Head of caudate nucleus (tissue), 42 donors: Measurements from ENCODE around the gene FUT1.

ENCODE experiments used
- DNase-seq, 42 donors: peaks; one replicate each; pipeline versions ENCODE4 v3.0.0 to v3.0.0-alpha.2; 2020 to 2021; ENCODE audit warnings: mixed read lengths in 7 of 42
- intact Hi-C: fragments of 100-400 bp; cut with DNase I; formaldehyde crosslinking; loops from one replicate; pipeline ENCODE4 v1.15.0; 2022

FUT1 gene

GRCh38 chr19:48746738-48747575, 5.5 kb downstream of the FUT1 start, which contains the start of gene IZUMO1:
Gene IZUMO1, minus strand, starts transcription at chr19:48746909. Its CDS starts 1,050 bp downstream, at chr19:48745859.
- intact Hi-C loops, result no loop called here
- DNase-seq, result peak; percentile 65 to 92 (median 81)

GRCh38 chr19:48746110-48746509, 6.3 kb downstream of the FUT1 start:
- no peak for DNase-seq
- intact Hi-C loops, result no loop called here

- DNase-seq, result peak; percentile 57 to 93 (median 78)
- intact Hi-C loops, result no loop called here
Observed at GRCh38 chr19:48745208-48745995, 7.0 kb downstream of the FUT1 start.

GRCh38 chr19:48742096-48742495, 10.3 kb downstream of the FUT1 start:
- intact Hi-C loops, result no loop called here
- DNase-seq, result no peak

- DNase-seq, result peak in 1 of 42 donors; percentile 53
- intact Hi-C loops, result no loop called here
Observed at GRCh38 chr19:48741129-48741999, 11.1 kb downstream of the FUT1 start.

GRCh38 chr19:48740164-48740972, 12.1 kb downstream of the FUT1 start, which contains the start of gene RASIP1:
Gene RASIP1, minus strand, starts transcription at chr19:48740610. Its CDS starts 328 bp downstream, at chr19:48740282.
- intact Hi-C loops, result no loop called here
- no peak for DNase-seq

- DNase-seq, result no peak
- intact Hi-C loops, result no loop called here
Observed at GRCh38 chr19:48739404-48740163, 12.9 kb downstream of the FUT1 start.

GRCh38 chr19:48738557-48739403, 13.7 kb downstream of the FUT1 start:
- intact Hi-C loops, result no loop called here
- peak; percentile 66 to 94 (median 88) for DNase-seq

GRCh38 chr19:48737360-48737998, 15.0 kb downstream of the FUT1 start:
- intact Hi-C loops, result no loop called here
- DNase-seq, result no peak

- DNase-seq, result no peak
- intact Hi-C loops, result no loop called here
Observed at GRCh38 chr19:48735031-48735615, 17.3 kb downstream of the FUT1 start.

- no peak for DNase-seq
- intact Hi-C loops, result no loop called here
Observed at GRCh38 chr19:48734625-48735024, 17.8 kb downstream of the FUT1 start.

GRCh38 chr19:48731452-48731851, 21.0 kb downstream of the FUT1 start:
- intact Hi-C loops, result no loop called here
- no peak for DNase-seq

- intact Hi-C loops, result no loop called here
- no peak for DNase-seq
Observed at GRCh38 chr19:48728911-48729664, 23.4 kb downstream of the FUT1 start.

GRCh38 chr19:48726556-48726955, 25.9 kb downstream of the FUT1 start:
- intact Hi-C loops, result no loop called here
- DNase-seq, result no peak
